ENCODE results near the gene CCR2.

GRCh38 chr3:46358466-46358865 lies 4.6 kb downstream of the CCR2 start:
- TF ChIP-seq, protein P1, sequence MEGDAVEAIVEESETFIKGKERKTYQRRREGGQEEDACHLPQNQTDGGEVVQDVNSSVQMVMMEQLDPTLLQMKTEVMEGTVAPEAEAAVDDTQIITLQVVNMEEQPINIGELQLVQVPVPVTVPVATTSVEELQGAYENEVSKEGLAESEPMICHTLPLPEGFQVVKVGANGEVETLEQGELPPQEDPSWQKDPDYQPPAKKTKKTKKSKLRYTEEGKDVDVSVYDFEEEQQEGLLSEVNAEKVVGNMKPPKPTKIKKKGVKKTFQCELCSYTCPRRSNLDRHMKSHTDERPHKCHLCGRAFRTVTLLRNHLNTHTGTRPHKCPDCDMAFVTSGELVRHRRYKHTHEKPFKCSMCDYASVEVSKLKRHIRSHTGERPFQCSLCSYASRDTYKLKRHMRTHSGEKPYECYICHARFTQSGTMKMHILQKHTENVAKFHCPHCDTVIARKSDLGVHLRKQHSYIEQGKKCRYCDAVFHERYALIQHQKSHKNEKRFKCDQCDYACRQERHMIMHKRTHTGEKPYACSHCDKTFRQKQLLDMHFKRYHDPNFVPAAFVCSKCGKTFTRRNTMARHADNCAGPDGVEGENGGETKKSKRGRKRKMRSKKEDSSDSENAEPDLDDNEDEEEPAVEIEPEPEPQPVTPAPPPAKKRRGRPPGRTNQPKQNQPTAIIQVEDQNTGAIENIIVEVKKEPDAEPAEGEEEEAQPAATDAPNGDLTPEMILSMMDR (IDR thresholded peaks at IDR 0.05): no peak
- no peak for TF ChIP-seq EP300 (IDR thresholded peaks at IDR 0.05)

Measured in suprapubic skin (tissue), 3 donors.